GM19438 (cell line): ENCODE measurements around the gene SLC7A6OS.
A peak's percentile ranks its signal among the peaks of the same experiment; 100 is the strongest.

ENCODE experiments used
- ATAC-seq: cut with Tn5 transposase; IDR thresholded peaks from one replicate; pipeline ENCODE4 v1.9.1; 2021; ENCODE audit warnings: low read depth; ENCODE audit not compliant: unreplicated experiment

SLC7A6OS gene

DNA sequence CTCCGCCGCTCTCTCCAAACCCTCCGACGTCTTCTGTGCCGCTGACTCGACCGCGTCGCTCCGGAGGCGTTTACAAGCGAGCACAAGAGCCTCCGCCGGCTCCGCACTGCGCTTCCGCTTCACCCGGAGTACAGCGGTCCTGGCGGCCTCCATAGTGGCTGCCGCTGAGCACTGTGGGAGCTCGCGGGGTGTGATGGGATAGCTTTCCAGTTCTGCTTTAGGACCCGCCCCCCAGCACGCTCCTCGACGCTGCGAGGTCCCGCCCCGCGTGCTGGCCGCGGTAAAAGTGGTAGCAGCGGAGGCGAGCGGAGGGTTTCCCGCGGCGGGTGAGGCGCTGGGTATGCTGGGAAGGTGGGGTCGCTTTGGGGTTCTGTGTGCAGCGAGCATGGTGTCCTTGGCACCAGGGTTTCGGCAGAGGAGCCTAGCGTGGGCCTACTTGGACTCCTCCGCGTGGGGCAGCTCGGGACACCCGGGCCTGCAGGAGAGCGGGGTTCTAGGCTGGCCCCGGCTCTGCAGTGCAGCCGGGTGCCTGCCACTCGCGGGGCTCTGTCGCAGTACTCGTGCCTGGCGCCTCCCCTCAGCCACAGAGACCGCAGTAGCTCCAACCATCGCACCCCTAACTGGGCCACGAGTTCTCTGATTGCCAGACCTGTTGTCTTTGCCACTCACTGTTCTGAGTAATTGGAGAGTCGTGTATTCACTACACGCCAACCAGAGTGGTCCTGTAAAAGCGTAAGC, at the start of gene SLC7A6OS, which contains the start of gene PRMT7:
TSS of gene SLC7A6OS (minus strand) at position 173 of the 738 bp plus-strand sequence. CDS start at position 153, 20 bp downstream.
TSS of gene PRMT7 (plus strand) at position 246 of the 738 bp plus-strand sequence. CDS start 4,961 bp downstream, outside the sequence.
- peak; percentile 98 for ATAC-seq

DNA sequence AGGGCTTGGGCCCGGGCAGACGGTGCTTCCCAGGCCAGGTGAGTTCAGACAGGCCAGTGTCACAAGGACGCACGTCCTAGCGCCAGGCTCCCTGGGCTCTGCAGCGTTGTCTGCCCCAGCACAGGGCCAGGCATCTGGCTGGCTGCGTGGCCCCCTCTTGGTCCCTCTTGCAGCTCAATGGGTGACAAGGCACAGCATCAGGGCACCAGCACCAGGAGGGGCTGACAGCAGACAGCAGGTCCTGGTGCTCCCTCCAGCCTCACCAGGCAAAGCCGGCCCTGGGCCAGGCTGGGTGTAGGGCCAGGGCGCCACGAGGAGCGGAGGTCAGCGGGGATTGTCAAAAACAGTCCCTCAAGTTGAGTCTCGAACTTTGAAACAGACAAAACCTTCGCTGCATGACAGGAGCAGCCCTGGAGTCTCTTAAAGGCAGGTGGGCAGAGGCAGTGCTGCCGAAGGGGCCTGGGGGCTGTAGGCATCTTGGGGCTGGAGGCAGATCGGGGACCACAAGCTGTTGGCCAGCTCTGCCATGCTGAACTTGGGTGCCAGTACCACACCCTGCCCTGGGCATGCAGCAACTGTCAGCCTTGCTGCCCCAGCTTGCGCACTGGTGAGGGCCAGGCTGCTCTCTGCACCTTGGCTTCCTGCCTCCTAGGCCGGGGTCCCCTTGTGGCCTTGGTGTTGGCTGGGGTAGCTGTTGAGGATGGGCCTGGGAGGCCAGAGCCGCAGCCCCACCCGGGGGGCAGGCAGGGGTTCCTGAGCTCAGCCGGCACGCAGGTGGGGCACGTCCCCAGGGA, 48.8 kb upstream of the SLC7A6OS start:
- no peak for ATAC-seq

GRCh38 chr16:68358951-68359350, 48.2 kb upstream of the SLC7A6OS start:
- no peak for ATAC-seq

DNA sequence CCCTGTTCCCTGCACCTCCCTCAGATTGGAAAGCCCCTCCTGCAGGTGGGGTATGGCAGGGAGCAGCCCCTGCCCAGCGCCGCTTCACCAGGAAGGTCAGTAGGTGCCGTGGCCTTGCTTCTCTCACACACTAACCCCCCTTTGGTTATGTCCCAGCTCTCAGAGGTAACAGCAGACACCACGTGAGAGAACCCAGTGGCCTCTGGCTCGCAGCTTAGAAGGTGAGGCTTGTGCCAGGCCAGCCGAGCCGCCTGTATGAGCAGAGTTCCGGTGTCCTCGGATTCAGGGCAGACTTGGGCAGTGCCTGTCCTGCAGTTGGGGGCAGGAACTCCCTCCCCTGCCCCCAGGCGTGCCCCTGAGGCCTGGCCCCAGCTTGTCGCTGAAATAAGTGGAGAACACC, 47.2 kb upstream of the SLC7A6OS start:
- no peak for ATAC-seq

- ATAC-seq: no peak
Observed at GRCh38 chr16:68357521-68357922, 46.8 kb upstream of the SLC7A6OS start.

DNA sequence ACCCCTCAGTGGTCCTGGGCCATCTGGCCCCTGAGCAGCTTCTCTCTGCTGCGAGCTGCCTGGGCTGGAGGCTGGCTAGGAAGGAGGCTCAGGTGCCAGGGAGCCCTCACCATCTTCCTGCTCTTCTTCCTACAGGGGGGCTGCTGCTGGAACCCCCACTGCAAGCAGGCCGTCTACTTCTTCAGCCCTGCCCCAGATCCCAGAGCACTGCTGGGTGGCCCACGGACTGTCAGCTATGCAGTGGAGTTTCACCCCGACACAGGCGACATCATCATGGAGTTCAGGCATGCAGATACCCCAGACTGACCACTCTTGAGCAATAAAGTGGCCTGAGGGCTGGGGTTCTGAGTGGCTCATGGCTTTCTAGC, 46.2 kb upstream of the SLC7A6OS start:
- ATAC-seq: no peak

DNA sequence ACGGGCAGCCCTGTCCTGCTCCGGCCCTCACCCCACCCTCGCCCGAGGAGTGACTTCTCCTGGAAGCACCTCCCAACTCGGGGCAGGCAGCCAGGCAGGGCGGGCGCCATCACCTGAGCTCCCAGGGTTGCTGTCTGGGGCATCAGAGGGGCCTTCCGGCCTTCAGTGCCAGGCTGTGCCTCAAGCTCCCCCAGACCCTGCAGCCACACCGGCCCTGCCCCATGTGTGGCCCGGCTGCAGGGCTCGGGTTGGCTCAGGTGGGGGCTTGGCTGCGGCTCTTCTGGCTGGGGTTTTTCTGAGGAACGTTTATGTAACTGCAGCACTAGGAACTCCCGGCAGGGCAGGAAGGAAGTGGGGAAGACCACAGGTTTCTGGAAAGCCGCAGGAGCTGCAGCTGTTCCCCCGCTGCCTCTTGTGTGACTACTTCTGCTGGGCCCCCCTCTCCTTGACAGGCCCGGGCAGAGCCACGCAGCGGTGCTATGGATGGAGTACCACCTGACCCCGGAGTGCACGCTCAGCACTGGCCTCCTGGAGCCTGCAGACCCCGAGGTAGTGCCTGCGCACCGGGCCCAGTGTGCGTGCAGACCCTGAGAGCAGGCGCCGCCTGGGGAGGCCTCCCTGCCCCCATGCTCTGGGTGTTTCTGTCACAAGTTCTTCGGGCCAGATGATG, 45.6 kb upstream of the SLC7A6OS start:
- ATAC-seq: peak; percentile 82

DNA sequence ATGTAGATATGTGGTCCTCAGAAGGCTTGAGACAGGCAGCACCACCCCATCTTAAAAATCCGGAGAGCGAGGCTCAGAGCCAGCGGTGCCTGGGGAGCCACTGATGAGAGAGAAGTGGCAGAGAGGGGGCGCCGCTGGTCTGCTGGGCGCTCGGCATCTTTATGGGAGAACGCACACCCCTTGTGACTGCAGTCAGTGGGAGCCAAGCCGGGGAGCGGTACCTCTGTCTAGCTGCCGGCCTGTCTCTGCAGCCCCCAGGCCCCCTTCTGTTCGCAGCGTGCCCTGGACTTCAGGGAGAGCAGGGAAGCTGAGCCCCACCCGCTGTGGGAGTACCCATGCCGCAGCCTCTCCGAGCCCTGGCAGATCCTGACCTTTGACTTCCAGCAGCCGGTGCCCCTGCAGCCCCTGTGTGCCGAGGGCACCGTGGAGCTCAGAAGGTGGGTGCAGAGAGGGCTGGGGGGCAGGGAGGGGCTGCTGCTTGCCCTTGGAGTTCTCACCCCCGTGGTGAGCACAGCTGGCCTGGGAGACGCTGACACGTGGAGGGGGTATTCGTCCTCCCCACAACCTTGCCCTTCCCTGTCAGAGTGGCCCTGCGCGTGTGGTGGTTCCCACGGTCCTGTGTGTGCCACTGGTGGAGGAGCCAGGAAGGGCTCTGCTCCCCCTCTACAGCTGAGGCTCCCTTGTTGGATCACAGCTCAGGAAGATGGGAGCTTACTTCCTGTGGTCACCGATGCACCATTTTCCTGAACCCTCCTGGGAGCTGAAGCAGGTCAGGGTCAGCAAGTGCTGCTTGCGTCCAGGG, 44.9 kb upstream of the SLC7A6OS start:
- peak; percentile 16 for ATAC-seq

DNA sequence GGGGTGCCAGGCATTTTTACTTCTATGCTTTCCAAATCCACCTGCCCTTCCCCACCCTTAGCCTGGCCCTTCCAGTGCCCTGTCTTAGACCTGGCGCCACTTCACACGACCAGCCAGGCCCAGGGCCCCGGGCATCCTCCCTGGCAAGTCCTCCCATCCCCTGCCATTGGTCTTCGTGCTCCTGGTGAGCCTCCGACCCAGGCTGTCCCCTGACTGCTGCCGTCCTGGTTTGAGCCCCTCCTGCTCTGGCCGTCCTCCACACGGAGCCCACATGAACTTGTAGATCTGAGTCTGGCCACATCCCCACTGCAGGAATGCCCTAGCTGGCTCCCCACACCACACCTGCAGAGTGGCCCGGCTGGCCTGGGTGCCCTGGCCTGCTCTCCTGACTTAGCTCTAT, 44.1 kb upstream of the SLC7A6OS start:
- ATAC-seq: no peak

DNA sequence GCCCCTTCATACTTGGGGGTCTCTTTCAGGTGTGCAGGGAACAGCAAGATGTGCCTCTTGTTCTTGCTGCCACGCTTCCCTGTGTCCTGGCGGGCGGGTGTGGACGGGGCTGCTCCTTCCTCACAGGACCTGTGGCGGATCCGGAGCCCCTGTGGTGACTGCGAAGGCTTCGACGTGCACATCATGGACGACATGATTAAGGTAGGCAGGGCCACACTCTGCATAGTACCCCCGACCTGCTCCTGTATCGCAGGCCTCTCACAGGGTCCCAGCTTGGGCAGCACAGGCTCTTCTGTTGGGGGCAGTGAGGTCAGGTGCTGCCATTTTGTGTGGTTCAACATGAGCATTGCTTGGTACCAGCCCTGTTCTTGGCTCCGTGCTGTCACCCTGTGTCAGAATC, 42.6 kb upstream of the SLC7A6OS start:
- ATAC-seq: no peak

DNA sequence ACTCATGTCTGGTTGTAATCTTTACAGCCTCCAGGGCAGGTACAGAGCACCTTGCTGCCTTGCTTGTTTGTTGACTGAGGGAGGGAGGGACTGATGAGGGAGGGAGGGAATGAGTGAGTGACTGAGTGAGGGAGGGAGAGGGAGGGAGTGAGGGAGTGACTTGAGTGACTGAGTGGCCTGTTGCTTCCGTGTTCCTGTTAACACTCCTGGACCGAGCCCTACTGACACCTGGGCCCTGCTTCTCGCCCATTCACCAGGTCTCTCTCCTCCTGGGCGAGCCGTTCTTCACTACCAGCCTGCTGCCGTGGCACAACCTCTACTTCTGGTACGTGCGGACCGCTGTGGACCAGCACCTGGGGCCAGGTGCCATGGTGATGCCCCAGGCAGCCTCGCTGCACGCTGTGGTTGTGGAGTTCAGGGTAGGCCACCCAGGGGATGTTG, 41.3 kb upstream of the SLC7A6OS start:
- ATAC-seq: no peak

DNA sequence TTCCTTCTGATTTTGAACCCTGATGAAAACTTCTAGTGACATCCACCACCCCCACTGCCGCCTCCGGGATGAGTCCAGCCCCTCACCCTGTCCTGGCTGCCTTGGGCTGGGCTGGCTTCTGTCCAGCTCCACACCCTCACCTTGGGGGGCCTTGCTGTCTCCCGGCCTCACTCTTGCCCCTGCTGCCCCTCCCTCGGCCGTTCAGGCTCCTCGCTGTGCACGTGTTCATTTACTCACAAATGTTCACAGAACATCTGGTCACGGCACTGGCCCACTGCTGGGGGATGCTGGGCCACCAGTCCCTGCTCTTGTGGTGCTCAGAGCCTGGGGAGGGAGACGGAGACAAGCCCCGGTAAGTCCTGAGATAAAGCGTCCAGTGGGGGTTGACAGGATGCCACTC, 40.7 kb upstream of the SLC7A6OS start:
- ATAC-seq: no peak

DNA sequence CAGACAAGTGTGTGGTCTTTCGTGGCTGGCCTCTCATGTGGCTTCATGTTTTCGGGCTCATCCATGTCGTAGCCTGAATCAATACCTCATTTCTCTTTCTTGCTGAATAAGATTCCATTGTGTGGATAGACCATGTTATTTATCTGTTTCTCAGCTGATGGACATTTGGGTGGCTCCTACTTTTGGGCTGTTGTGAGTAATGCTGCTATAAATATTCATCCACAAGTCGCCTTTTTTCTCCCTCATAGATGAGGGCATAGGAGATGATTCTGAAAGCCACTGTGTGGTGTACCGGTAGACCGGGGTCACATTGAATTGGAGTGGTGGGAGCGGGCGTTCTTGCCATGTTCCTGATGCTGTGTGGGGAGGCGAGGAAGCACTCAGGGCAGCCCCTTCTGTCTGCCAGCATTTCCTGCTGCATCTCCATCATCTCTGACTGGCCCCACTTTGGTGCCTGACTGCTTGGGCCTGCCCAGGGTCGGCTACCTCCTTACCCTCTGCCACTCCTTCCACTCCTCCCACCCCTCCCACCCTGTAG, 40.1 kb upstream of the SLC7A6OS start:
- ATAC-seq: no peak

DNA sequence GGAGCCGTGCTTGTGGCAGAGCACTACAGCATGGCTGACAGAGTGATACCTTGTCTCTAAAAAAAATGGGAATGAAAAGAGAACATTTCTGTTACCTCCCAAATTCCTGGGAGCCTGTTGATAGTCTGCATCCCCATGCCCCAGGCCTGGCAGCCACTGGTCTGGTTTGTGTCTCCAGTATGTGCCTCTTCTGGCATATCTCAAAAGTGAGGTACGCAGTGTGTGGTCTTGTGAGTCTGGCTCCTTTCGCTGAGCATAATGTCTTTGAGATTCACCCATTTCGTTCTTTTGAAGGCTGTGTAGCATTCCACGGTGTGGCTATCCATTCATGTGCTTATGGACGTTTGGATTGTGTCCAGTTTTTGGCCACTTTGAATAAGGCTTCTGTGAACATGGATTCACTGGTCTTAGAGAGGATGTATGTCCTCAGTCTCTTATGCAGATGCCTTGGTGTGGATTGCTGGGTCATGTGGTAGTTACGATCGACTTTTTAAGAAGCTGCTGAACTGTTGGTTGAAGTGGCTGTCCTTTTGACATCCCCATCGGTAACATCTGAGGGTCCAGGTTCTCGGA, 39.2 kb upstream of the SLC7A6OS start:
- no peak for ATAC-seq

GRCh38 chr16:68348639-68349445, 38.1 kb upstream of the SLC7A6OS start:
- no peak for ATAC-seq

DNA sequence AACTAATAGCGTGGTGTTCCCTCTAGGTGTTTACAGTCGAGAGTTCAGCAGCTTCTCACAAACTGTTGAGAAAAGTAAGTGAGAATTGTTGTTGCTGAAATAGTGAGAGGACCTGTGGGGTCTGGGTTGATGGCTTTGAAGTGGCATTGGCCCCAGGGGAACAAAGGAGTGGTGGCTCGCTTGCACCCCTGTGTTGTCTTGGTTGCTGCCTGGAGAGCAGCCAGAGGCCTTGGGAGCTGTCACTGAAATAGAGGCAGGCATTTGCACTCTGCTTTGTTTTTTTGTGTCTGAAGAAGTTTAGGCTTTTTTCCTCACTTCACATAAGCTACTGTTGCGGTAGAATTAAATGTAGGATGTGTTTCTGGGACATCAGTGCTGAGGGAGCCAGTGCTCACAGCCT, 36.9 kb upstream of the SLC7A6OS start:
- no peak for ATAC-seq

GRCh38 chr16:68346892-68347480, 36.2 kb upstream of the SLC7A6OS start:
- no peak for ATAC-seq

DNA sequence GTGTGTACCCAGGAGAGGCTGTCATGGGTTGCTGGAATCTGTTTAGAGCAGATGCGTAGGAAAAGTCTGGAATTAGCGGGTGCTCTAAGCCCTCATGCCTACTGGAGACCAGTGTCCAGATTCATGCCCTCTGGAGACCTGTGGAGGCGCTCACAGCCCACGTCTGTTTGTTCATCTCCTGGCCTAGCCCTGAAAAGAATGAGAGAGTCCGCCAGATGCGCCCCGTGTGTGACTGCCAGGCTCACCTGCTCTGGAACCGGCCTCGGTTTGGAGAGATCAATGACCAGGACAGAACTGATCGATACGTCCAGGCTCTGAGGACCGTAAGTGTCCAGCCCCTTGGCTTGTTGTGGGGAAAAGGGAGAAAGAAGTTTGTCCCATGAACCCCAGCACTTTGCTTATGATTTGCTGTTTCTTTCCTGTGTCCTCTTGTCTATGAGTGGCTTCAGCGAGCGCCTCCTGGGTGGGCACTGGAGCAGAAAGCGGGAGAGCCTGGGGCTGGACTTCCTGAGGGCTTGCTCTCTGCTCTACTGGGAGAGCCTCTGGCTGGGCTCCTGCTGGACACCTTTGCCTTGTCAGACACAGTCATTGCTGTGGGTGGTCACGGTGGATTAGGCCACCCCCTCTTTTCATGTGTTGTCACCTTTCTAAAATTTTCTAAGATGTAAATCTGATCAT, 35.4 kb upstream of the SLC7A6OS start:
- no peak for ATAC-seq
